ENCODE data around the gene PDE12. TPM values are rescaled to one million over a fixed set of nuclear protein-coding genes. Genes with fewer than 3 reads are reported as not detected.
A peak's percentile ranks its signal among the peaks of the same experiment; 100 is the strongest.

The PDE12 gene
- 10 to 100 TPM; 29.5 to 30.0 TPM for total RNA-seq

GRCh38 chr3:57555738-57556458, at the start of gene PDE12:
Gene PDE12, plus strand, starts transcription at chr3:57556274. Its CDS starts 106 bp downstream, at chr3:57556380.
- H3K4me3 Mint-ChIP-seq, result peak within 1 kb of the TSS; percentile 88
- H3K27me3 Mint-ChIP-seq, result no peaks in the 10 kb centered on the region
- DNase-seq (ENCODE audit: low spot score) (peak; percentile 89), ATAC-seq (peak; percentile 90 to 93)
- peaks cover 29 to 37% of the 10 kb centered on the region in 2 donors for H3K4me1 Mint-ChIP-seq (ENCODE audit: low read depth in 2 of 2)
- H3K9me3 Mint-ChIP-seq, result no peaks in the 10 kb centered on the region
- H3K27ac Mint-ChIP-seq, result peak within 1 kb of the TSS; percentile 96 to 97
- peaks cover 12% of the 10 kb centered on the region for H3K36me3 Mint-ChIP-seq

GRCh38 chr3:57512166-57512565, 43.9 kb upstream of the PDE12 start:
- peaks cover 0 to 12% of the 10 kb centered on the region in 2 donors for H3K27me3 Mint-ChIP-seq
- no peak for DNase-seq (ENCODE audit: low spot score)
- ATAC-seq, result no peak
- H3K4me1 Mint-ChIP-seq (ENCODE audit: low read depth in 2 of 2), result no peaks in the 10 kb centered on the region
- H3K36me3 Mint-ChIP-seq, result no peaks in the 10 kb centered on the region
- no peak overlapping the region for H3K4me3 Mint-ChIP-seq
- no peaks in the 10 kb centered on the region for H3K9me3 Mint-ChIP-seq
- no peak overlapping the region for H3K27ac Mint-ChIP-seq

- peaks cover 0 to 7% of the 10 kb centered on the region in 2 donors for H3K27me3 Mint-ChIP-seq
- H3K9me3 Mint-ChIP-seq, result no peaks in the 10 kb centered on the region
Observed at GRCh38 chr3:57518276-57518915, 37.7 kb upstream of the PDE12 start.

GRCh38 chr3:57530071-57530608, 25.9 kb upstream of the PDE12 start:
- Mint-ChIP-seq H3K4me1 (ENCODE audit: low read depth in 2 of 2) (no peaks in the 10 kb centered on the region), H3K27me3 (peaks cover 2 to 6% of the 10 kb centered on the region in 2 donors), H3K4me3 (no peak overlapping the region), H3K27ac (no peak overlapping the region), H3K36me3 (no peaks in the 10 kb centered on the region), H3K9me3 (no peaks in the 10 kb centered on the region)
- DNase-seq (ENCODE audit: low spot score), result no peak
- ATAC-seq, result no peak

More at GRCh38 chr3:57518276-57518915, 37.7 kb upstream of the PDE12 start:
- no peak overlapping the region for H3K4me3 Mint-ChIP-seq
- no peak for DNase-seq (ENCODE audit: low spot score)
- no peak overlapping the region for H3K27ac Mint-ChIP-seq
- ATAC-seq, result no peak
- H3K4me1 Mint-ChIP-seq (ENCODE audit: low read depth in 2 of 2), result peaks cover 6 to 9% of the 10 kb centered on the region in 2 donors
- no peaks in the 10 kb centered on the region for H3K36me3 Mint-ChIP-seq

DNA sequence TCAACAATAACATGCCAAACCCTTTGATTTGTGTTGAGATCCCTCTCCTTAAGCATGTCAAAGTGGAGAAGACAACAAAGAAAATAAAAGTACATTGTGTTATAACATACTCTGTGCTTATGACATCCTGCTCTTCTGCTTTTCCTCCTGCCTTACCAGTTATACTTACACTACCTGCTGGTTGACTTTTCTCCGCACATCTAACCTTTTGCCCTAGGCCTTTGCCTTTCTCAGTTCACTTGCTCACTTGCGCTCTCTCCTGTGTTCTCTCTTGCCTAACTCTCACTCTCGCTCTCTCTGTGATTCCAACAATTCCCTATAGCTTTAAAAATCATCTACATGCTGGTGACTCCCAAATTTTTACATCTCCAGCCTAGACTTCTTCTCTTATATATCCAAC, 17.6 kb upstream of the PDE12 start:
- no peaks in the 10 kb centered on the region for H3K36me3 Mint-ChIP-seq
- H3K27ac Mint-ChIP-seq, result no peak overlapping the region
- peaks cover 2 to 6% of the 10 kb centered on the region in 2 donors for H3K27me3 Mint-ChIP-seq
- ATAC-seq (no peak), DNase-seq (ENCODE audit: low spot score) (no peak)
- no peaks in the 10 kb centered on the region for H3K9me3 Mint-ChIP-seq
- H3K4me3 Mint-ChIP-seq, result no peak overlapping the region
- no peaks in the 10 kb centered on the region for H3K4me1 Mint-ChIP-seq (ENCODE audit: low read depth in 2 of 2)

DNA sequence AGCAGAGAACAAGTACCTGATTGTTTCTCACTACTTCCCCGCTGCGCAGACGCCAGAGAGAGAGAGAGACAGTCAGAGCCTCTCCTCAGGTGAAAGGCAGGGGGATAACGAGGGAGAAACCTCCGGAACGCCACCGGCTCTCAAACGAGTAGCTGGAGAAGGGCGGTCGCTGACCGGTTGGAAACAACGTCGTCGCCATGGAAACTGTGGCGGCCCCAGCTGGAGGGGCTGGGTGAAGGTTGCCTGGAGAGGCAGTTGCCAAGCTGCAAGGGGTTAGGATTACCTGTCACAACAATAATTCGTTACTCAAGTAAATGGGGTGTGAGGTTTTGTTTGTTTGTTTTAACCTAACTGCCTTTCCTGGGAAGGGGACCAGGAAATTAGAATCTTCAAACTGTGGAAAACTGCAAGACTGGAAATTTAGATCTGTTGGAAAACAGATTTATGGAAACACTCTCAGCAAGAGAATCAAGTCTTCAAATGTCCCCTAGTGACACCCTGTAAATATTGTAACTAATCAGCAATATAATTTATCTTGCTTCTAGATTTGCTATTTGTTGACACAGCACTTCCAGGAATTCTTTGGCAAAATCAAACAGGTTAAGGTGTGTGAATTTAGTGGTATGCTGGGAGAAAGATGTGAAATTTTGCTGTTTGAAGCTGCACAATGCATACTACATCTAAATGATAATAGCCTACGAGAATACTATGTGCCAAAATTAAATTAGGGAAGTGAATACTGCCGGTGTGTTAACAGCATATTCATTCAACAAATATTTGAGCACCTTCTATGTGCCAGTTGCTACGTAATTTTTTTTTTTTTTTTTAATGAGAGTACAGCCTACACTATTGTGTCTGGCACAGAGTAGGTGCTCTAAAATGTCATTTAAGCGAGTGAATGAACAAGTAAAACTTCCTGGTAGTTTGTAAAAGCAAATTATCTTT, 11.6 kb upstream of the PDE12 start, which contains the start of gene DNAH12:
DNAH12 (minus strand) TSS at position 164 of the 945 bp plus-strand sequence. CDS start 1,474 bp downstream, outside the sequence.
- Mint-ChIP-seq H3K36me3 (no peaks in the 10 kb centered on the region), H3K4me1 (ENCODE audit: low read depth in 2 of 2) (peaks cover 0 to 4% of the 10 kb centered on the region in 2 donors), H3K27ac (no peak within 1 kb of the TSS), H3K4me3 (no peak within 1 kb of the TSS), H3K27me3 (no peaks in the 10 kb centered on the region), H3K9me3 (no peaks in the 10 kb centered on the region)
- DNase-seq (ENCODE audit: low spot score) (no peak), ATAC-seq (no peak)

GRCh38 chr3:57545636-57546268, 10.3 kb upstream of the PDE12 start:
- no peak for ATAC-seq
- no peaks in the 10 kb centered on the region for H3K9me3 Mint-ChIP-seq
- peaks cover 0 to 4% of the 10 kb centered on the region in 2 donors for H3K4me1 Mint-ChIP-seq (ENCODE audit: low read depth in 2 of 2)

DNA sequence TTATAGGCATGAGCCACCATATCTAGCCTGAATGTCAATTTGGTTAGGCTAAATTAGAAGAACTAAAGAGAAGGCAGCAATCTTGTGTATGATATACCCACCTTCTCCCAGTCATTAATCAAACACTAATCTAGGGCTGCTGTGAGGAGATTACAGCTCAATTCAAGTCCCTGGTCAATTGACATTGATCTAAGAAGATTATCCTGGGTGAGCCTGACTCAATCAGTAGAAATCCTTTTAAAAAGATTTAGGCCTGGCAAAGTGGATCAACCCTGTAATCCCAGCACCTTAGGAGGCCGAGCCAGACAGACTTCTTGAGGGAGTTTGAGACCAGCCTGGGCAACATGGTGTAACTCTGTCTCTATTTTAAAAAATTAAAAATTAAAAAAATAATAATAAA, 9.5 kb upstream of the PDE12 start:
- Mint-ChIP-seq H3K4me1 (ENCODE audit: low read depth in 2 of 2) (peaks cover 0 to 4% of the 10 kb centered on the region in 2 donors), H3K36me3 (no peaks in the 10 kb centered on the region), H3K9me3 (no peaks in the 10 kb centered on the region), H3K4me3 (no peak overlapping the region), H3K27ac (no peak overlapping the region), H3K27me3 (no peaks in the 10 kb centered on the region)
- ATAC-seq (no peak), DNase-seq (ENCODE audit: low spot score) (no peak)

More at GRCh38 chr3:57545636-57546268, 10.3 kb upstream of the PDE12 start:
- Mint-ChIP-seq H3K4me3 (no peak overlapping the region), H3K36me3 (no peaks in the 10 kb centered on the region), H3K27me3 (no peaks in the 10 kb centered on the region), H3K27ac (no peak overlapping the region)
- DNase-seq (ENCODE audit: low spot score), result no peak

- Mint-ChIP-seq H3K4me3 (peak overlapping the region; percentile 88), H3K27ac (peak overlapping the region; percentile 96 to 97), H3K27me3 (no peaks in the 10 kb centered on the region), H3K36me3 (peaks cover 12% of the 10 kb centered on the region), H3K4me1 (ENCODE audit: low read depth in 2 of 2) (peaks cover 26 to 37% of the 10 kb centered on the region in 2 donors), H3K9me3 (no peaks in the 10 kb centered on the region)
- DNase-seq (ENCODE audit: low spot score) (no peak), ATAC-seq (no peak)
Observed at GRCh38 chr3:57555306-57555705, 768 bp upstream of the PDE12 start.

DNA sequence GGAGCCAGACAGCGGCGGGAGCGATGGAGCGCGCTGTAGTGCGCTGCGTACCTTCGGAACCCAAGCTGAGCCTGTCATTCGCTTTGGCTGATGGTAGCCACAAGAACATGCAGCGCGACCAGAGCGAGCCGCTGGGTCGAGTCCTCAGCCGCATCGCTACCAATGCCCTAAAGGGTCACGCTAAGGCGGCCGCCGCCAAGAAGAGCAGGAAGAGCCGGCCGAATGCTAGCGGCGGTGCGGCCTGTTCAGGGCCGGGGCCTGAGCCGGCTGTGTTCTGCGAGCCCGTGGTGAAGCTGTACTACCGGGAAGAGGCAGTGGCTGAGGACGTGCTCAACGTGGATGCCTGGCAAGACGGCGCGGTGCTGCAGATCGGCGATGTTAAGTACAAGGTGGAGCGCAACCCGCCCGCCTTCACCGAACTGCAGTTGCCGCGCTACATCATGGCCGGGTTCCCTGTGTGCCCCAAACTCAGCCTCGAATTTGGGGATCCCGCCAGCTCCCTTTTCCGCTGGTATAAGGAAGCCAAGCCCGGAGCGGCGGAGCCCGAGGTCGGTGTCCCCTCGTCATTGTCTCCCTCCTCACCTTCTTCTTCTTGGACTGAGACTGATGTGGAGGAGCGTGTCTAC, 498 bp downstream of the PDE12 start:
- Mint-ChIP-seq H3K27ac (peak overlapping the region; percentile 96 to 97), H3K4me1 (ENCODE audit: low read depth in 2 of 2) (peaks cover 29 to 37% of the 10 kb centered on the region in 2 donors), H3K27me3 (no peaks in the 10 kb centered on the region), H3K4me3 (peak overlapping the region; percentile 88), H3K9me3 (no peaks in the 10 kb centered on the region), H3K36me3 (peaks cover 12% of the 10 kb centered on the region)
- ATAC-seq, result peak; percentile 56 to 65
- peak; percentile 64 for DNase-seq (ENCODE audit: low spot score)

GRCh38 chr3:57557085-57557537, 1.0 kb downstream of the PDE12 start:
- no peaks in the 10 kb centered on the region for H3K9me3 Mint-ChIP-seq
- H3K36me3 Mint-ChIP-seq, result peaks cover 12% of the 10 kb centered on the region
- no peaks in the 10 kb centered on the region for H3K27me3 Mint-ChIP-seq
- peak overlapping the region; percentile 96 to 97 for H3K27ac Mint-ChIP-seq
- ATAC-seq (peak; percentile 68 to 79), DNase-seq (ENCODE audit: low spot score) (peak; percentile 66)
- peak overlapping the region; percentile 88 for H3K4me3 Mint-ChIP-seq
- H3K4me1 Mint-ChIP-seq (ENCODE audit: low read depth in 2 of 2), result peaks cover 29 to 37% of the 10 kb centered on the region in 2 donors

DNA sequence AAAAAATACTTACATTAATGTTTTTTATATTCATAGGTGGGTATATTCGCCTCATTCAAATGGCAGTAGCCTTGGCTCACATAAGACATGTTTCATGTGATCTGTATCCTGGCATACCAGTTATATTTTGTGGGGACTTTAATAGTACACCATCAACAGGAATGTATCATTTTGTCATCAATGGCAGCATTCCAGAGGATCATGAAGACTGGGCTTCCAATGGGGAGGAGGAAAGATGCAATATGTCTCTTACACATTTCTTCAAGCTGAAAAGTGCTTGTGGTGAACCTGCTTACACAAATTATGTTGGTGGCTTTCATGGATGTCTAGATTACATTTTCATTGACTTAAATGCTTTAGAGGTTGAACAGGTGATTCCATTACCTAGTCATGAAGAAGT, 3.5 kb downstream of the PDE12 start:
- ATAC-seq, result no peak
- no peak for DNase-seq (ENCODE audit: low spot score)
- Mint-ChIP-seq H3K4me1 (ENCODE audit: low read depth in 2 of 2) (peaks cover 29 to 37% of the 10 kb centered on the region in 2 donors), H3K27ac (peak overlapping the region in 1 of 2 donors; percentile 16), H3K36me3 (peaks cover 12% of the 10 kb centered on the region), H3K27me3 (no peaks in the 10 kb centered on the region), H3K4me3 (peak overlapping the region; percentile 71), H3K9me3 (no peaks in the 10 kb centered on the region)
